ENCODE results near the gene FMNL2. TPM values are rescaled to one million over a fixed set of nuclear protein-coding genes. Genes with fewer than 3 reads are reported as not detected.

FMNL2 gene
- total RNA-seq, 1 experiment from 2014 or later = 46.5 TPM

DNA sequence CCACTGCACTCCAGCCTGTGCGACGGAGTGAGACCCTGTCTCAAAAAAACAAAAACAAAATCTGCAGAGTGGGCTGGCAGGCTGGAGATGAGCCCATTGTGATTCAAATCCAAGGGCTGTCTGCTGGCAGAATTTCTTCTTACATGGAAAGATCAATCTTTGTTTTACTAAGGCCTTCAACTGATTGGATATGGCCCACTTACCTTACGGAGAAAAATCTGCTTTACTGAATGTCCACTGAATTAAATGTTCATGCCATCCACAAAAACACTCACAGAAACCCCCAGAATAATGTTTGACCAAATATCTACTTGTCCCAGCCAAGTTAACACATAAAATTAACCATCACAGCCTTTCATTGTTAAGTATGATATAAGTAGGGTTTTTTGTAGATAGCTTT lies 8.3 kb upstream of the FMNL2 start:
- intact Hi-C loops (cut with micrococcal nuclease; ENCODE audit: unreplicated experiment) = no loop called here
- H3K4me3 Mint-ChIP-seq (ENCODE audit: low read depth, unreplicated experiment) = no peak overlapping the region
- H3K9me3 Mint-ChIP-seq (ENCODE audit: low read depth, unreplicated experiment) = no peaks in the 10 kb centered on the region
- no peaks in the 10 kb centered on the region for H3K27me3 Mint-ChIP-seq (ENCODE audit: unreplicated experiment)
- BruUV-seq (replicated peaks) = no TSS peak
- no peak overlapping the region for H3K27ac Mint-ChIP-seq (ENCODE audit: unreplicated experiment)
- DNase-seq = no peak
- no peaks in the 10 kb centered on the region for H3K4me1 Mint-ChIP-seq (ENCODE audit: low read depth, unreplicated experiment)
- CTCF ChIA-PET = no interaction called here
- TF ChIP-seq, protein P1, sequence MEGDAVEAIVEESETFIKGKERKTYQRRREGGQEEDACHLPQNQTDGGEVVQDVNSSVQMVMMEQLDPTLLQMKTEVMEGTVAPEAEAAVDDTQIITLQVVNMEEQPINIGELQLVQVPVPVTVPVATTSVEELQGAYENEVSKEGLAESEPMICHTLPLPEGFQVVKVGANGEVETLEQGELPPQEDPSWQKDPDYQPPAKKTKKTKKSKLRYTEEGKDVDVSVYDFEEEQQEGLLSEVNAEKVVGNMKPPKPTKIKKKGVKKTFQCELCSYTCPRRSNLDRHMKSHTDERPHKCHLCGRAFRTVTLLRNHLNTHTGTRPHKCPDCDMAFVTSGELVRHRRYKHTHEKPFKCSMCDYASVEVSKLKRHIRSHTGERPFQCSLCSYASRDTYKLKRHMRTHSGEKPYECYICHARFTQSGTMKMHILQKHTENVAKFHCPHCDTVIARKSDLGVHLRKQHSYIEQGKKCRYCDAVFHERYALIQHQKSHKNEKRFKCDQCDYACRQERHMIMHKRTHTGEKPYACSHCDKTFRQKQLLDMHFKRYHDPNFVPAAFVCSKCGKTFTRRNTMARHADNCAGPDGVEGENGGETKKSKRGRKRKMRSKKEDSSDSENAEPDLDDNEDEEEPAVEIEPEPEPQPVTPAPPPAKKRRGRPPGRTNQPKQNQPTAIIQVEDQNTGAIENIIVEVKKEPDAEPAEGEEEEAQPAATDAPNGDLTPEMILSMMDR (IDR thresholded peaks at IDR 0.05; ENCODE audit: unreplicated experiment) = no peak
- no peaks in the 10 kb centered on the region for H3K36me3 Mint-ChIP-seq (ENCODE audit: insufficient read depth, unreplicated experiment)

DNA sequence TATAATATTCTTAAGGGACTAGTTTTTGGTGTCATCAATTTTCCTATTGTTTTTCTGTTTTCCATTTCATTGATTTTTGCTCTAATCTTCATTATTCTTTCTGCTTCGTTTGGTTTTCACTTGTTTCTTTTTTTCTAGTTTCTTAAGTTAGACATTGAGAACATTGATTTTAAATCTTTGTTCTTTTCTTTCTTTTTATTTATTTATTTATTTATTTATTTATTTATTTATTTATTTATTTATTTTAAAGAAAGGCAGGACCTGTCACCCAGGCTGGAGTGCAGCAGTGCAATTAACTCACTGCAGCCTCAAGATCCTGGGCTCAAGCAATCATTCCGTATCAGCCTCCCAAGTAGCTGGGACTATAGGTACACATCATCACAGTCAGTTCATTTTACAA lies 7.0 kb upstream of the FMNL2 start:
- DNase-seq = no peak
- no peaks in the 10 kb centered on the region for H3K36me3 Mint-ChIP-seq (ENCODE audit: insufficient read depth, unreplicated experiment)
- CTCF ChIA-PET = no interaction called here
- TF ChIP-seq, protein P1 (IDR thresholded peaks at IDR 0.05; ENCODE audit: unreplicated experiment) = no peak
- no peak overlapping the region for H3K4me3 Mint-ChIP-seq (ENCODE audit: low read depth, unreplicated experiment)
- intact Hi-C loops (cut with micrococcal nuclease; ENCODE audit: unreplicated experiment) = no loop called here
- no peaks in the 10 kb centered on the region for H3K27me3 Mint-ChIP-seq (ENCODE audit: unreplicated experiment)
- H3K27ac Mint-ChIP-seq (ENCODE audit: unreplicated experiment) = no peak overlapping the region
- BruUV-seq (replicated peaks) = no TSS peak
- no peaks in the 10 kb centered on the region for H3K9me3 Mint-ChIP-seq (ENCODE audit: low read depth, unreplicated experiment)
- no peaks in the 10 kb centered on the region for H3K4me1 Mint-ChIP-seq (ENCODE audit: low read depth, unreplicated experiment)

DNA sequence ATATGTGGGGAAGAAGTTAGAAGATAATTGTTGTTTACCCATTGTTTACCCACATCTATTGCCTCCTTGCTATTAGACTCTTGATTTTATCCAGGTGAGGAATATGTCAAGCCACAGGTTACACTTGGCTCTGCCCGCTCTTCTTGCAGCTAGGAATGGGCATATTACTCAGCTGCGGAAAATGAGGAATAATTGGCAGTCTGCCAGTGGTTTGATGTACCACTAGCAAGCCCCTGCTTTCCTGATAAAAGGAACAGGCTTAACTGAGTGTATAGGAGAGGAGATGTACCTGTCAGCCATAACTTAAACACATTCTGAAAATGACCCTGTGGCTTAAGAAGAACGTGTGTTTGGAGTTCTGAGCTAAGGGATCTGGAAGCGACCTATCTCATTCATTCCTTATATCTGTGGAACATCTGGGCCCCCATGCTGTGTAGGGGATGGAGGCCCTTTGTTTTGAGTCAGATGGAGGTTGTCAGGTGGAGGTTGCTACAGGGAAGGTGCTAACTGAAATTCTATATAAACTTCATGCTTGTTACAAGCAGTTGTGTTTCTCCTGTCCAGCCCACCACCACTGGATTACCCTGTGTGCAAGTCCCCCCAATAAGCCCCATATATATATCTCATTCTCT lies 4.6 kb upstream of the FMNL2 start:
- Mint-ChIP-seq H3K36me3 (ENCODE audit: insufficient read depth, unreplicated experiment) (peaks cover 8% of the 10 kb centered on the region), H3K27me3 (ENCODE audit: unreplicated experiment) (no peaks in the 10 kb centered on the region), H3K4me1 (ENCODE audit: low read depth, unreplicated experiment) (no peaks in the 10 kb centered on the region), H3K9me3 (ENCODE audit: low read depth, unreplicated experiment) (no peaks in the 10 kb centered on the region), H3K27ac (ENCODE audit: unreplicated experiment) (no peak overlapping the region), H3K4me3 (ENCODE audit: low read depth, unreplicated experiment) (no peak overlapping the region)
- CTCF ChIA-PET = no interaction called here
- TF ChIP-seq, protein P1 (IDR thresholded peaks at IDR 0.05; ENCODE audit: unreplicated experiment) = no peak
- intact Hi-C loops (cut with micrococcal nuclease; ENCODE audit: unreplicated experiment) = no loop called here
- BruUV-seq (replicated peaks) = no TSS peak
- DNase-seq = no peak

DNA sequence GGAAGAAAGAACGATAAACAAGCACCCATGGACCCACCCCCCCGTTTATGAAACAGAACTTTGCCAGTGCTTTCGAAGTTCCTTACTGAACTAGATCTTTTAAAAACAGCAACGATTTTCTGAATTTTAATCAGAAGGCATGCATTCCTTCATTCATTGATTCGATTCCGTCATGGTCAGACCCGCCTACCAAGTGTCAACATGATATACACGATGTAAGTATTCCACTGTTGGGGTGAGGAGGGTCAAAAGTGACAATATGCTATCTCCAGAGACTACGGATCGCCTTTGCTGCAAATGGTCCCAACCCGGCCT lies 316 bp upstream of the FMNL2 start:
- intact Hi-C loops (cut with micrococcal nuclease; ENCODE audit: unreplicated experiment) = loop anchor here (5.0 kb wide), 4 partner anchors 73 to 157 kb away; partner anchors contain the start of gene STAM2
- DNase-seq = no peak
- no peaks in the 10 kb centered on the region for H3K9me3 Mint-ChIP-seq (ENCODE audit: low read depth, unreplicated experiment)
- H3K27ac Mint-ChIP-seq (ENCODE audit: unreplicated experiment) = peak overlapping the region; percentile 61
- TF ChIP-seq, protein P1 (IDR thresholded peaks at IDR 0.05; ENCODE audit: unreplicated experiment) = no peak
- peaks cover 30% of the 10 kb centered on the region for H3K36me3 Mint-ChIP-seq (ENCODE audit: insufficient read depth, unreplicated experiment)
- CTCF ChIA-PET = no interaction called here
- no peaks in the 10 kb centered on the region for H3K27me3 Mint-ChIP-seq (ENCODE audit: unreplicated experiment)
- H3K4me1 Mint-ChIP-seq (ENCODE audit: low read depth, unreplicated experiment) = peaks cover 29% of the 10 kb centered on the region
- peak overlapping the region; percentile 99 for H3K4me3 Mint-ChIP-seq (ENCODE audit: low read depth, unreplicated experiment)
- no TSS peak for BruUV-seq (replicated peaks)

Measured in Calu3 (cell line).